ENCODE data around the gene LHFPL3. TPM values are rescaled to one million over a fixed set of nuclear protein-coding genes. Genes with fewer than 3 reads are reported as not detected.

Gene LHFPL3
- total and polyA plus RNA-seq, 2 experiments from 2014 or later = 0.24 TPM; not detected in 1

GRCh38 chr7:104657134-104657533, 328.7 kb downstream of the LHFPL3 start (continued):
- no peak for TF ChIP-seq ZNF462 (CRISPR knock-in tag; IDR thresholded peaks at IDR 0.05)
- TF ChIP-seq NANOG (IDR thresholded peaks at IDR 0.05; ENCODE audit: borderline replicate concordance) = no peak

GRCh38 chr7:104661575-104661974, 333.2 kb downstream of the LHFPL3 start:
- H3K4me2 ChIP-seq = no peak overlapping the region
- H3K4me1 ChIP-seq (ENCODE audit: insufficient read depth) = no peaks in the 10 kb centered on the region
- H3K27ac ChIP-seq (ENCODE audit: low read depth) = no peak overlapping the region
- TF ChIP-seq ZNF331 (CRISPR knock-in tag; IDR thresholded peaks at IDR 0.05; ENCODE audit: low read depth) (no peak), POLR2AphosphoS5 (IDR thresholded peaks at IDR 0.05; ENCODE audit: low read depth) (no peak), EZH2phosphoT487 (IDR thresholded peaks at IDR 0.05; ENCODE audit: unreplicated experiment) (no peak), EZH2 (IDR thresholded peaks at IDR 0.05; ENCODE audit: low read depth, unreplicated experiment) (no peak), STAT1 (IDR thresholded peaks at IDR 0.05; ENCODE audit: unreplicated experiment) (no peak), ZNF114 (CRISPR knock-in tag; IDR thresholded peaks at IDR 0.05) (no peak), JUNB (IDR thresholded peaks at IDR 0.05; ENCODE audit: unreplicated experiment) (no peak), ZNF462 (CRISPR knock-in tag; IDR thresholded peaks at IDR 0.05) (no peak)
- H3K4me3 Mint-ChIP-seq = no peak overlapping the region
- no peaks in the 10 kb centered on the region for H3F3A ChIP-seq (replicated peaks; ENCODE audit: low read depth)
- H3K27ac Mint-ChIP-seq = no peak overlapping the region
- DNase-seq (ENCODE audit: low spot score) (no peak), ATAC-seq (no peak)
- no peak overlapping the region for H3K4me3 ChIP-seq
- no peaks in the 10 kb centered on the region for H3K36me3 ChIP-seq (ENCODE audit: insufficient read depth)
- H3K27me3 ChIP-seq (ENCODE audit: insufficient read depth) = no peaks in the 10 kb centered on the region
- no peak overlapping the region for H2AFZ ChIP-seq
- no peaks in the 10 kb centered on the region for H3K36me3 Mint-ChIP-seq (ENCODE audit: low read depth)
- H3K4me1 Mint-ChIP-seq = no peaks in the 10 kb centered on the region
- H3K9me3 Mint-ChIP-seq = no peaks in the 10 kb centered on the region
- H4K20me1 ChIP-seq (replicated peaks; ENCODE audit: insufficient read depth) = no peaks in the 10 kb centered on the region
- H3K27me3 Mint-ChIP-seq (ENCODE audit: insufficient read depth, low read depth, poor library complexity) = peaks cover 3% of the 10 kb centered on the region
- no peaks in the 10 kb centered on the region for H3K79me2 ChIP-seq (replicated peaks; ENCODE audit: insufficient read depth)
- H3K9me2 ChIP-seq (ENCODE audit: insufficient read depth) = peaks cover 4% of the 10 kb centered on the region; the same call in 1 of the 2 replicates
